Esophagus muscularis mucosa (tissue), 4 donors: ENCODE results near the gene PLGRKT. TPM values are rescaled to one million over a fixed set of nuclear protein-coding genes. Genes with fewer than 3 reads are reported as not detected.

Experiments
- DNase-seq: peaks from one replicate; pipeline ENCODE4 v3.0.0-alpha.2; 2017; ENCODE audit errors: extremely low spot score
- H3K27ac ChIP-seq, 4 donors: fragments of 200-600 bp; sonication (generic); replicated peaks in 1 of 4; 1 replicate in 3 of 4; 2 replicates in 1 of 4; pipeline ENCODE4 v1.5.1; 2016 to 2019; ENCODE audit warnings: mild to moderate bottlenecking in 1 of 4
- H3K27me3 ChIP-seq, 4 donors: fragments of 200-600 bp; sonication (generic); one replicate each; pipeline versions ENCODE4 v1.5.1 to v1.6.0; 2016 to 2019
- H3K36me3 ChIP-seq, 4 donors: fragments of 200-600 bp; sonication (generic); one replicate each; pipeline ENCODE4 v1.5.1; 2016 to 2019
- H3K4me1 ChIP-seq, 4 donors: fragments of 200-600 bp; sonication (generic); one replicate each; pipeline ENCODE4 v1.5.1; 2016 to 2019
- H3K4me3 ChIP-seq, 4 donors: fragments of 200-600 bp; sonication (generic); 1 replicate in 2 of 4; 2 replicates in 2 of 4; pipeline ENCODE4 v1.5.1; 2016 to 2019; ENCODE audit warnings: mild to moderate bottlenecking in 4 of 4, moderate library complexity in 1 of 4
- H3K9me3 ChIP-seq, 4 donors: fragments of 200-600 bp; sonication (generic); 1 replicate in 3 of 4; 2 replicates in 1 of 4; pipeline ENCODE4 v1.5.1; 2016 to 2019
- CTCF ChIP-seq, 3 experiments: fragments of 200-600 bp in 2 of 3; fragments of 450-650 bp in 1 of 3; sonication (generic) in 2 of 3; IDR thresholded peaks; one replicate each; pipeline ENCODE4 v1.5.1; 2017 to 2019; ENCODE audit warnings: antibody characterized with exemption in 3 of 3, mild to moderate bottlenecking in 2 of 3, moderate library complexity in 1 of 3
- EP300 ChIP-seq: sonication (generic); formaldehyde crosslinking; IDR thresholded peaks from one replicate; pipeline ENCODE4 v1.6.1; 2017; ENCODE audit warnings: antibody characterized with exemption
- POLR2A ChIP-seq: fragments of 450-650 bp; IDR thresholded peaks from one replicate; pipeline ENCODE4 v1.6.1; 2017; ENCODE audit warnings: antibody characterized with exemption, moderate library complexity, mild to moderate bottlenecking, low read depth
- POLR2AphosphoS5 ChIP-seq, 2 donors: sonication (generic); formaldehyde crosslinking; IDR thresholded peaks; one replicate each; pipeline ENCODE4 v1.6.1; 2017; ENCODE audit warnings: antibody characterized with exemption in 2 of 2
- WGBS: methylation state at CpG from one replicate; pipeline ENCODE4 v1.1.5; 2018; 5-methylcytosine and 5-hydroxymethylcytosine counted together
- intact Hi-C: fragments of 100-400 bp; cut with DNase I; formaldehyde crosslinking; loops from one replicate; pipeline ENCODE4 v1.15.1; 2023
- total RNA-seq, 4 donors: library from RNA; depleted of rRNA; stranded (reverse); fragments of >200 nt; gene quantifications; one replicate each; pipeline versions ENCODE4 v1.1.0 to v1.2.1, GENCODE V29; 2016

PLGRKT gene
- 10 to 100 TPM; 11.1 to 18.3 (median 11.7) TPM for total RNA-seq

DNA sequence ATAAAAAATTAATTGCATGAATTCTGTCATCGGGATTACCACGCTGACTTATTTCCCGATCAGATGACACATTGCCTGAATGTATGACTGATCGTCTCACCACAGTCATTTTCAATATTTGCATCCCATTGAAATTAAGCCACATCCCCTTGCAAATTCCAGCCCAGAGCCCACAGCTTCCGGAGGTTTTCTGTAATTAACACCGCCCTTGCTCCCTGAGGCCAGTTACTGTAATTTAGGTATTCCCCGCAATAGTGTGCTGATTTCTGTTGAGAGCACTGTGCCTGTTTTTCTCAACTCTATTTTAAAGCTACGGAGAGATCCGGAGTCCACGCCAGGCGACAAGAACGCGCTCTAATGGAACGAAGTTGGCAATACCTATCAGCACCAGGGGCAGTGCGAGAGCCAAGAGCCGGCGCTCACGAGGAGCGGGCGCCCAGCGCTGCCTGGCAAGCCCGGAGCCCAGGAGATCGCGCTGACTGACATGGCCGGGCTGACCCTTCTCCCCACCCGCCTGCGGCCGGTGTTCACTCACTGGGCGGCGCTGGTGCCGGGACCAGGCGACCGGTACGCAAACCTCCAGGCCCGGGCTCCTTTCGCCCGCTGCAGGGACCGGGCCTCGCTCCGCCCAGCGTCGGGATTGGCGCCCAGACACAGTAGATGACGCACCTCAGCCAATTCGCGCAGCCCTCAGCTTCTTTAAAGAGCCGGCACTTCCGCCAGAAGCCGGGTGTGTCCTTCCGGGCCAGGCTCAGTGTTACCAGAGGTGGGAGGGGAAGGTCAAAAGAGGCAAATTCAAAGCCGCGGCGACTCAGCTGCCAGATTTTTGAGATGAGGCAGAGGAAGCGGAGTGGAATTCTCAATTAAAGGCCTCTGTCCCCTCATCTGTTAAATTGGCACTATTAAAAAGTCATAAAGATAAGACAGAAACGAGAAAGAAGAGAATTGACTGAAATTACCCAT, at the start of gene PLGRKT:
PLGRKT (minus strand) TSS at position 672 of the 963 bp plus-strand sequence. CDS start 5,948 bp downstream, outside the sequence.
- Histone ChIP-seq H3K4me3 (peak within 1 kb of the TSS; percentile 60 to 67 (median 66)), H3K36me3 (peaks cover 0 to 25% (median 8%) of the 10 kb centered on the region in 4 donors), H3K27ac (peak within 1 kb of the TSS; percentile 87 to 94 (median 88)), H3K9me3 (no peaks in the 10 kb centered on the region), H3K27me3 (no peaks in the 10 kb centered on the region), H3K4me1 (peaks cover 16 to 27% (median 21%) of the 10 kb centered on the region in 4 donors)
- intact Hi-C loops, result loop anchor here (5.0 kb wide), 1 partner anchor 395 kb away; the partner anchor contains the start of gene ERMP1
- DNase-seq, result peak; percentile 99
- under 1% methylated on average over 36 of the region's 55 CpGs for WGBS
- TF ChIP-seq POLR2A (peak; percentile 70), EP300 (no peak), CTCF (IDR thresholded peaks at IDR 0.05) (peak; percentile 18 to 27 (median 22)), POLR2AphosphoS5 (IDR thresholded peaks at IDR 0.05) (peak; percentile 92 to 93)

GRCh38 chr9:5486988-5487387, 49.3 kb upstream of the PLGRKT start:
- Histone ChIP-seq H3K4me1 (no peaks in the 10 kb centered on the region), H3K36me3 (no peaks in the 10 kb centered on the region), H3K27ac (no peak overlapping the region), H3K27me3 (no peaks in the 10 kb centered on the region), H3K9me3 (no peaks in the 10 kb centered on the region), H3K4me3 (no peak overlapping the region)
- intact Hi-C loops, result no loop called here
- 96% methylated on average over 5 of the region's 5 CpGs for WGBS
- DNase-seq, result no peak
- TF ChIP-seq POLR2AphosphoS5 (IDR thresholded peaks at IDR 0.05), result no peak
- TF ChIP-seq EP300, result no peak
- no peak for TF ChIP-seq CTCF (IDR thresholded peaks at IDR 0.05)

- Histone ChIP-seq H3K27ac (no peak overlapping the region), H3K4me1 (no peaks in the 10 kb centered on the region), H3K27me3 (no peaks in the 10 kb centered on the region), H3K4me3 (no peak overlapping the region), H3K9me3 (no peaks in the 10 kb centered on the region), H3K36me3 (no peaks in the 10 kb centered on the region)
- DNase-seq, result no peak
- intact Hi-C loops, result no loop called here
- WGBS, result 82% methylated on average over 5 of the region's 5 CpGs
- TF ChIP-seq POLR2A (no peak), CTCF (IDR thresholded peaks at IDR 0.05) (no peak), POLR2AphosphoS5 (IDR thresholded peaks at IDR 0.05) (no peak), EP300 (no peak)
Measured at GRCh38 chr9:5485378-5486085, 47.8 kb upstream of the PLGRKT start.

DNA sequence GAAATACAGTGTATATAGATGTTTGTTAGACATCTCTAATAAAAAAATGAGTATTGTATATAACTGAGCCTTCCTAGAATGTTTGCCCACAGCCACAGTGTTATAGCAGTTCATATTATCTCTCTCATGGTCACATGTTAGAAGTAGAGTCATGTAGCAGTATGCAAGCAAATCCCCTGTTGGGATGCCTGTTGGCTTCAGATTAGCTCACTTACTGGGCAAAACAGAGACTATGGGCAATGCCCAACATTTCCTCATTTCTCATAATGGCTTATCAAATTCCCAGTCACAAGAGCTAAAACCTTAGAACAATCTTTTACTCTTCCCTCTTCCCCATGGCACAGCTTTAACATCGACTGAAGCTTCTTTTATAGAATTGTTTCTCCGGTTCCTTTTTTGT, 45.6 kb upstream of the PLGRKT start:
- no peak overlapping the region for H3K27ac ChIP-seq
- WGBS, result 92% methylated on average over 2 of the region's 2 CpGs
- DNase-seq, result no peak
- TF ChIP-seq EP300 (no peak), POLR2A (no peak), CTCF (IDR thresholded peaks at IDR 0.05) (no peak), POLR2AphosphoS5 (IDR thresholded peaks at IDR 0.05) (no peak)
- no peaks in the 10 kb centered on the region for H3K36me3 ChIP-seq
- no peaks in the 10 kb centered on the region for H3K9me3 ChIP-seq
- intact Hi-C loops, result no loop called here
- no peak overlapping the region for H3K4me3 ChIP-seq
- H3K27me3 ChIP-seq, result no peaks in the 10 kb centered on the region
- H3K4me1 ChIP-seq, result no peaks in the 10 kb centered on the region
